Mucosa of stomach (tissue), 1 donor: ENCODE measurements around the gene OR6X1.
"Not testable (repeated sequence)": the region's sequence is repeated elsewhere in the genome, so short reads cannot be mapped to it uniquely, and the experiment has no call there.

Experiments used
- H3K27me3 ChIP-seq: one replicate; pipeline ENCODE4 v1.7.0; 2013; ENCODE audit warnings: mild to moderate bottlenecking, low read length; ENCODE audit not compliant: control insufficient read depth, insufficient read depth
- H3K36me3 ChIP-seq: one replicate; pipeline ENCODE4 v1.7.0; 2013; ENCODE audit warnings: low read length; ENCODE audit not compliant: control insufficient read depth, insufficient read depth
- H3K4me1 ChIP-seq: one replicate; pipeline ENCODE4 v1.7.0; 2013; ENCODE audit warnings: mild to moderate bottlenecking, low read length; ENCODE audit not compliant: control insufficient read depth, insufficient read depth
- H3K4me3 ChIP-seq: one replicate; pipeline ENCODE4 v1.7.0; 2013; ENCODE audit warnings: low read length
- H3K9ac ChIP-seq: one replicate; pipeline ENCODE4 v1.7.0; 2013; ENCODE audit warnings: mild to moderate bottlenecking, low read length, moderate library complexity
- H3K9me3 ChIP-seq: one replicate; pipeline ENCODE4 v1.7.0; 2013; ENCODE audit warnings: mild to moderate bottlenecking, low read length, moderate library complexity; ENCODE audit not compliant: control insufficient read depth
- donor health status: Pancreatic carcinoma.

The OR6X1 gene

GRCh38 chr11:123718469-123718868, 35.8 kb downstream of the OR6X1 start:
- no peak overlapping the region for H3K9ac ChIP-seq
- no peaks in the 10 kb centered on the region for H3K9me3 ChIP-seq
- no peaks in the 10 kb centered on the region for H3K36me3 ChIP-seq
- no peaks in the 10 kb centered on the region for H3K4me1 ChIP-seq
- H3K27me3 ChIP-seq: no peaks in the 10 kb centered on the region
- no peak overlapping the region for H3K4me3 ChIP-seq

DNA sequence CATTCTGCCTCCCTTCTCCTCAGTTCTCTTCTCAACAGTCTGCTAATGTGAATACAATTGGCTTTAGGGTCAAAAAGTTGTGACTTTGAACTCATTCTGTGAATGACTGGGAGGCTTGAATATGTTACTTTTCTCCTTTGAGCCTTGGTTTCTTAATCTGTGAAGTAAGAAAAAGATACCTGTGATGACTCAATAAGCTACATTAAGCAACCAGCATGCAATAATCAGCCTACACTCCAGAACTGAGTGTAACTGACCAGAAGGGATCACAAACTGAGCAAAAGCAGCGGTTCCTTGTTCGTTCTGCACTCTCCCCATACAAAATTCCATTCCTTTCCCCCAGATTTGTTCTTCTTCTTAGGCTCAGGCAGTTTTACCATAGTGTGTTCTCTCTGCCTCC, 36.3 kb downstream of the OR6X1 start:
- Histone ChIP-seq H3K36me3 (no peaks in the 10 kb centered on the region), H3K4me3 (no peak overlapping the region), H3K4me1 (no peaks in the 10 kb centered on the region), H3K9me3 (no peaks in the 10 kb centered on the region), H3K27me3 (no peaks in the 10 kb centered on the region), H3K9ac (no peak overlapping the region)

DNA sequence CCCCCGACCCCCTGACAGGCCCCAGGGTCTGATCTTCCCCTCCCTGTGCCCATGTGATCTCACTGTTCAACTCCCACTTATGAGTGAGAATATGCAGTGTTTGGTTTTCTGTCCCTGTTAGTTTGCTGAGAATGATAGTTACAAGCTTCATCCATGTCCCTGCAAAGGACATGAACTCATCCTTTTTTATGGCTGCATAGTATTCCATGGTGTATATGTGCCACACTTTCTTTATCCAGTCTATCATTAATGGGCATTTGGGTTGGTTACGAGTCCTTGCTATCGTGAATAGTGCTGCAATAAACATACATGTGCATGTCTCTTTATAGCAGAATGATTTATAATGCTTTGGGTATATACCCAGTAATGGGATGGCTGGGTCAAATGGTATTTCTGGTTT, 41.7 kb downstream of the OR6X1 start:
- not testable (repeated sequence) for H3K9me3 ChIP-seq, H3K36me3 ChIP-seq, H3K4me1 ChIP-seq, H3K9ac ChIP-seq, H3K27me3 ChIP-seq, H3K4me3 ChIP-seq

- H3K9me3 ChIP-seq: no peaks in the 10 kb centered on the region
These were observed 46.6 kb downstream of the OR6X1 start for GRCh38 chr11:123707606-123708205.

GRCh38 chr11:123707206-123707605, 47.1 kb downstream of the OR6X1 start:
- Histone ChIP-seq H3K9me3 (no peaks in the 10 kb centered on the region), H3K9ac (no peak overlapping the region)

More at GRCh38 chr11:123707606-123708205, 46.6 kb downstream of the OR6X1 start:
- no peaks in the 10 kb centered on the region for H3K4me1 ChIP-seq
- H3K4me3 ChIP-seq: no peak overlapping the region
- H3K36me3 ChIP-seq: no peaks in the 10 kb centered on the region
- no peaks in the 10 kb centered on the region for H3K27me3 ChIP-seq
- no peak overlapping the region for H3K9ac ChIP-seq

DNA sequence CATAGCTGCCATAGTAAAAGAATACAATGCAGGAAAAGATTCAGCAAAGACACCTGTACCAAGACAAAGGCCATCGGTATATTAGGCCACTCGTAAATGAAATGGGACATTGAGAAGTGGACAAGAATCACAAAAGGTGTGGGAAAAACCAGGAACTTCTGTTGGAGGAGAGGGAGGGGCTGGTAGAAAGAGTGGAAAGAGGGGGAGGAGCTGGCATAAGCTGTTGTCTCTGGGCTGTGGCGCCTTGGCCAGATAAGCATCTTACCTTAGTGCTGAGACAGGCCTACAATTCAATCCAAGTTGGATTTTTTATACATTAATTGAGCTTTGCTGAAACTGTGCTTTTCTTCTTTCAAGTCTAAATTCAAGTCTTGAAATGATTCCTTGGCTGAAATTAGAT, 50.0 kb downstream of the OR6X1 start:
- Histone ChIP-seq H3K4me3 (no peak overlapping the region), H3K9ac (no peak overlapping the region), H3K9me3 (no peaks in the 10 kb centered on the region), H3K36me3 (no peaks in the 10 kb centered on the region), H3K27me3 (no peaks in the 10 kb centered on the region), H3K4me1 (no peaks in the 10 kb centered on the region)

More at GRCh38 chr11:123707206-123707605, 47.1 kb downstream of the OR6X1 start:
- Histone ChIP-seq H3K4me1 (no peaks in the 10 kb centered on the region), H3K4me3 (no peak overlapping the region), H3K36me3 (no peaks in the 10 kb centered on the region), H3K27me3 (no peaks in the 10 kb centered on the region)
